Measurements from ENCODE around the gene UTS2R.

- TF ChIP-seq CTCF (IDR thresholded peaks at IDR 0.05; ENCODE audit: insufficient read depth, low read length) (no peak), GABPA (IDR thresholded peaks at IDR 0.05; ENCODE audit: low read depth) (no peak), POLR2AphosphoS5 (IDR thresholded peaks at IDR 0.05; ENCODE audit: low read depth) (no peak)
Observed at GRCh38 chr17:82349287-82349701, 22.3 kb upstream of the UTS2R start.

Measured in HL-60 (cell line).